Measurements from ENCODE around the gene MVB12B.

The MVB12B gene

GRCh38 chr9:126528111-126528510, 201.5 kb downstream of the MVB12B start:
- Histone ChIP-seq H3K27me3 (ENCODE audit: insufficient read depth, low read depth, severe bottlenecking) (no peaks in the 10 kb centered on the region), H3K9me3 (ENCODE audit: severe bottlenecking) (no peaks in the 10 kb centered on the region)

GRCh38 chr9:126528915-126529314, 202.3 kb downstream of the MVB12B start:
- Histone ChIP-seq H3K36me3 (no peaks in the 10 kb centered on the region), H3K27ac (no peak overlapping the region), H3K9me3 (ENCODE audit: severe bottlenecking) (no peaks in the 10 kb centered on the region), H3K4me3 (ENCODE audit: low read depth, low read length) (no peak overlapping the region), H3K27me3 (ENCODE audit: insufficient read depth, low read depth, severe bottlenecking) (no peaks in the 10 kb centered on the region)
- no peak for TF ChIP-seq CTCF (IDR thresholded peaks at IDR 0.05; ENCODE audit: low read depth, low read length)
- DNase-seq: no peak

More at GRCh38 chr9:126528111-126528510, 201.5 kb downstream of the MVB12B start:
- DNase-seq: no peak
- no peak for TF ChIP-seq CTCF (IDR thresholded peaks at IDR 0.05; ENCODE audit: low read depth, low read length)
- no peaks in the 10 kb centered on the region for H3K36me3 ChIP-seq
- H3K4me3 ChIP-seq (ENCODE audit: low read depth, low read length): no peak overlapping the region
- H3K27ac ChIP-seq: no peak overlapping the region

GRCh38 chr9:126531035-126531571, 204.5 kb downstream of the MVB12B start:
- Histone ChIP-seq H3K9me3 (ENCODE audit: severe bottlenecking) (no peaks in the 10 kb centered on the region), H3K27ac (no peak overlapping the region), H3K27me3 (ENCODE audit: insufficient read depth, low read depth, severe bottlenecking) (no peaks in the 10 kb centered on the region), H3K36me3 (no peaks in the 10 kb centered on the region), H3K4me3 (ENCODE audit: low read depth, low read length) (no peak overlapping the region)
- no peak for TF ChIP-seq CTCF (IDR thresholded peaks at IDR 0.05; ENCODE audit: low read depth, low read length)
- no peak for DNase-seq

DNA sequence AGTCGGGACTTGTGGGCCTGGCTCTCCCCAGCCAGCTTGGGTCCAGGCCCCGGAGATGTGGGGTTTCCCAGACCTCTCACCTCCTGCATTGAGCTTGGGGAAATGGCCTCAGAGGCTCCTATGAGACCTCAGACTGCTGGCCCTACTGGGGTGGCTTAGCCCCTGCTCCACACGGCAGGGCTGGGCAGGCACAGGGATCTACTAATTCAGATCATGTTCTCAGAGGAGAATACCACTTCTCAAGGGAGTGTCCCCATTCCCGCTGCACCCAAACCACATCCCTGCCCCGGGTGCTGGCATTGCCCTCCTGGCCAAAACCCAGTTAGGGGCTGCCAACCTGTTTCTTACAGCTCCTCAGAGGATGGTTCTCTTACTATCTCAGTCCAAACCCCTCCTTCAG, 205.0 kb downstream of the MVB12B start:
- no peaks in the 10 kb centered on the region for H3K36me3 ChIP-seq
- H3K4me3 ChIP-seq (ENCODE audit: low read depth, low read length): no peak overlapping the region
- no peak for TF ChIP-seq CTCF (IDR thresholded peaks at IDR 0.05; ENCODE audit: low read depth, low read length)
- H3K27ac ChIP-seq: no peak overlapping the region
- no peak for DNase-seq
- H3K9me3 ChIP-seq (ENCODE audit: severe bottlenecking): no peaks in the 10 kb centered on the region
- H3K27me3 ChIP-seq (ENCODE audit: insufficient read depth, low read depth, severe bottlenecking): no peaks in the 10 kb centered on the region

GRCh38 chr9:126532019-126532462, 205.4 kb downstream of the MVB12B start:
- no peak for TF ChIP-seq CTCF (IDR thresholded peaks at IDR 0.05; ENCODE audit: low read depth, low read length)
- no peak for DNase-seq
- no peaks in the 10 kb centered on the region for H3K9me3 ChIP-seq (ENCODE audit: severe bottlenecking)
- no peak overlapping the region for H3K27ac ChIP-seq
- no peaks in the 10 kb centered on the region for H3K27me3 ChIP-seq (ENCODE audit: insufficient read depth, low read depth, severe bottlenecking)
- H3K36me3 ChIP-seq: no peaks in the 10 kb centered on the region
- no peak overlapping the region for H3K4me3 ChIP-seq (ENCODE audit: low read depth, low read length)

- Histone ChIP-seq H3K4me3 (ENCODE audit: low read depth, low read length) (no peak overlapping the region), H3K9me3 (ENCODE audit: severe bottlenecking) (no peaks in the 10 kb centered on the region), H3K27me3 (ENCODE audit: insufficient read depth, low read depth, severe bottlenecking) (no peaks in the 10 kb centered on the region), H3K27ac (no peak overlapping the region), H3K36me3 (no peaks in the 10 kb centered on the region)
- DNase-seq: no peak
- TF ChIP-seq CTCF (IDR thresholded peaks at IDR 0.05; ENCODE audit: low read depth, low read length): no peak
These were observed 205.9 kb downstream of the MVB12B start for GRCh38 chr9:126532489-126532888.
